Psoas muscle (tissue), 8 donors: ENCODE data around the gene HOXC5. TPM values are rescaled to one million over a fixed set of nuclear protein-coding genes. Genes with fewer than 3 reads are reported as not detected.
A peak's percentile ranks its signal among the peaks of the same experiment; 100 is the strongest.

Experiments
- ATAC-seq, 4 donors: fragments of 200-7000 bp; cut with Tn5 transposase; one replicate each; pipeline ENCODE4 v1.9.1; 2020; ENCODE audit warnings: moderate library complexity in 3 of 4, mild to moderate bottlenecking in 2 of 4
- DNase-seq, 2 donors: peaks; one replicate each; pipeline ENCODE4 v3.0.0-alpha.2; 2020
- H3K27ac ChIP-seq: fragments of 200-600 bp; one replicate; pipeline ENCODE4 v1.8.0; 2022
- H3K27me3 ChIP-seq, 3 donors: fragments of 200-600 bp in 1 of 3; one replicate each; pipeline versions ENCODE4 v1.6.1 to v1.8.0; 2013 to 2022; ENCODE audit warnings: low read length in 2 of 3, mild to moderate bottlenecking in 2 of 3, moderate library complexity in 1 of 3; ENCODE audit not compliant: insufficient read depth in 3 of 3
- H3K36me3 ChIP-seq, 2 donors: fragments of 200-600 bp in 1 of 2; one replicate each; pipeline versions ENCODE4 v1.6.1 to v1.8.0; 2013 to 2022; ENCODE audit warnings: low read depth in 1 of 2, mild to moderate bottlenecking in 1 of 2, moderate library complexity in 1 of 2; ENCODE audit not compliant: insufficient read depth in 1 of 2
- H3K4me1 ChIP-seq: fragments of 200-600 bp; one replicate; pipeline ENCODE4 v1.8.0; 2022
- H3K4me3 ChIP-seq: fragments of 200-600 bp; one replicate; pipeline ENCODE4 v1.8.0; 2022; ENCODE audit warnings: mild to moderate bottlenecking
- H3K9me3 ChIP-seq: fragments of 200-600 bp; one replicate; pipeline ENCODE4 v1.8.0; 2022
- CTCF ChIP-seq: fragments of 200-600 bp; IDR thresholded peaks from one replicate; pipeline ENCODE4 v1.8.0; 2022; ENCODE audit warnings: antibody characterized with exemption
- WGBS, 3 donors: extraction: QIAGEN DNeasy Blood & Tissue Kit; methylation state at CpG; one replicate each; pipeline versions ENCODE4 v1.1.6 to v1.1.7; 2013; 5-methylcytosine and 5-hydroxymethylcytosine counted together
- intact Hi-C, 2 donors: fragments of 100-400 bp; cut with DNase I; formaldehyde crosslinking; loops; one replicate each; pipeline versions ENCODE4 v1.11.0 to v1.14.2; 2022
- polyA plus RNA-seq, 3 donors: library from polyadenylated mRNA; stranded (reverse); fragments of 200-250 nt; gene quantifications; one replicate each; pipeline ENCODE4 v1.2.3, GENCODE V29; 2013
- total RNA-seq, 4 donors: library from RNA; stranded (reverse); fragmentation: NEBNext Ultra II Directional in 2 of 4; extraction: Animal tissue kit (Norgen Biotek cat#: 25700) in 2 of 4; gene quantifications; one replicate each; pipeline versions ENCODE4 v1.2.1 to v1.2.4, GENCODE V29; 2021 to 2023
- donor health status: healthy with polysubstance abuse.
- donor health status: DM: no; HTN: no; CAD: no; lungs with moderate emphysema.
- donor health status: Bipolar disorder and iron deficiency.
- donor health status: healthy.
- donor health status: DM: yes; HTN: yes; CAD: no.
- donor health status: DM: no; HTN: no; CAD: no.
- donor health status: DM: no; HTN: no; CAD: no.
- donor health status: DM: yes; HTN: yes; CAD: no.

Gene HOXC5
- total and polyA plus RNA-seq, 7 donors: 0.03 to 3.3 (median 0.58) TPM

- DNase-seq (peak in 1 of 2 donors; percentile 44), ATAC-seq (no peak)
- 51 to 62% (median 53%) methylated on average over 10 of the region's 10 CpGs for WGBS, 3 donors
- Histone ChIP-seq H3K27ac (peak overlapping the region; percentile 99), H3K4me1 (peaks cover 24% of the 10 kb centered on the region), H3K27me3 (peaks cover 0 to 3% (median 0%) of the 10 kb centered on the region in 3 donors), H3K36me3 (no peaks in the 10 kb centered on the region), H3K4me3 (peak overlapping the region; percentile 74), H3K9me3 (no peaks in the 10 kb centered on the region)
- no peak for TF ChIP-seq CTCF
- intact Hi-C loops: no loop called here
Observed at GRCh38 chr12:54010053-54010971, 22.5 kb upstream of the HOXC5 start.

GRCh38 chr12:54010972-54011664 lies 21.7 kb upstream of the HOXC5 start:
- H3K4me3 ChIP-seq: peak overlapping the region; percentile 74
- 50 to 59% (median 57%) methylated on average over 17 of the region's 17 CpGs for WGBS, 3 donors

GRCh38 chr12:54011665-54012532 lies 21.0 kb upstream of the HOXC5 start:
- intact Hi-C loops: no loop called here
- H3K27me3 ChIP-seq: peaks cover 0 to 9% (median 1%) of the 10 kb centered on the region in 3 donors
- H3K9me3 ChIP-seq: no peaks in the 10 kb centered on the region
- H3K4me3 ChIP-seq: no peak overlapping the region
- peak overlapping the region; percentile 99 for H3K27ac ChIP-seq
- TF ChIP-seq CTCF: no peak
- DNase-seq: peak in 1 of 2 donors; percentile 23
- no peaks in the 10 kb centered on the region for H3K36me3 ChIP-seq
- ATAC-seq: no peak
- 73 to 82% (median 77%) methylated on average over 14 of the region's 14 CpGs for WGBS, 3 donors
- peaks cover 35% of the 10 kb centered on the region for H3K4me1 ChIP-seq

More at GRCh38 chr12:54010972-54011664, 21.7 kb upstream of the HOXC5 start:
- peaks cover 0 to 9% (median 1%) of the 10 kb centered on the region in 3 donors for H3K27me3 ChIP-seq
- H3K4me1 ChIP-seq: peaks cover 30% of the 10 kb centered on the region
- peak overlapping the region; percentile 99 for H3K27ac ChIP-seq
- H3K36me3 ChIP-seq: no peaks in the 10 kb centered on the region
- H3K9me3 ChIP-seq: no peaks in the 10 kb centered on the region
- TF ChIP-seq CTCF: no peak
- ATAC-seq (no peak), DNase-seq (peak in 1 of 2 donors; percentile 39)
- intact Hi-C loops: no loop called here

GRCh38 chr12:54012631-54013409 lies 20.0 kb upstream of the HOXC5 start:
- DNase-seq (peak in 1 of 2 donors; percentile 38), ATAC-seq (no peak)
- H3K4me1 ChIP-seq: peaks cover 29% of the 10 kb centered on the region
- peaks cover 0 to 9% (median 1%) of the 10 kb centered on the region in 3 donors for H3K27me3 ChIP-seq
- no peaks in the 10 kb centered on the region for H3K9me3 ChIP-seq
- TF ChIP-seq CTCF: no peak
- peak overlapping the region; percentile 99 for H3K27ac ChIP-seq
- H3K4me3 ChIP-seq: no peak overlapping the region
- intact Hi-C loops: no loop called here
- WGBS, 3 donors: 65 to 71% (median 69%) methylated on average over 6 of the region's 6 CpGs
- H3K36me3 ChIP-seq: no peaks in the 10 kb centered on the region
